ENCODE measurements around the gene PFKP. TPM values are rescaled to one million over a fixed set of nuclear protein-coding genes. Genes with fewer than 3 reads are reported as not detected.

The PFKP gene
- total RNA-seq, 3 donors from 2014 or later: 239 to 271 (median 253) TPM

- Mint-ChIP-seq H3K4me1 (ENCODE audit: low read depth) (peaks cover 66% of the 10 kb centered on the region), H3K4me3 (no peak overlapping the region), H3K9me3 (no peaks in the 10 kb centered on the region), H3K27me3 (ENCODE audit: low read depth) (no peaks in the 10 kb centered on the region), H3K36me3 (ENCODE audit: insufficient read depth) (peaks cover 38% of the 10 kb centered on the region)
- no peak for DNase-seq
- ATAC-seq: no peak
These were observed 24.6 kb downstream of the PFKP start for GRCh38 chr10:3091921-3092320.

- peaks cover 42% of the 10 kb centered on the region for H3K36me3 Mint-ChIP-seq (ENCODE audit: insufficient read depth)
- H3K4me1 Mint-ChIP-seq (ENCODE audit: low read depth): peaks cover 68% of the 10 kb centered on the region
- no peaks in the 10 kb centered on the region for H3K9me3 Mint-ChIP-seq
- ATAC-seq: no peak
- DNase-seq: no peak
- no peak overlapping the region for H3K4me3 Mint-ChIP-seq
- no peaks in the 10 kb centered on the region for H3K27me3 Mint-ChIP-seq (ENCODE audit: low read depth)
These were observed 26.6 kb downstream of the PFKP start for GRCh38 chr10:3093996-3094395.

- Mint-ChIP-seq H3K4me1 (ENCODE audit: low read depth) (peaks cover 72% of the 10 kb centered on the region), H3K4me3 (no peak overlapping the region), H3K36me3 (ENCODE audit: insufficient read depth) (peaks cover 43% of the 10 kb centered on the region), H3K27me3 (ENCODE audit: low read depth) (no peaks in the 10 kb centered on the region), H3K9me3 (no peaks in the 10 kb centered on the region)
- DNase-seq (no peak), ATAC-seq (no peak)
These were observed 27.3 kb downstream of the PFKP start for GRCh38 chr10:3094609-3095036.

GRCh38 chr10:3095373-3096139 lies 28.2 kb downstream of the PFKP start:
- Mint-ChIP-seq H3K27me3 (ENCODE audit: low read depth) (no peaks in the 10 kb centered on the region), H3K36me3 (ENCODE audit: insufficient read depth) (peaks cover 44% of the 10 kb centered on the region), H3K9me3 (no peaks in the 10 kb centered on the region), H3K4me1 (ENCODE audit: low read depth) (peaks cover 67% of the 10 kb centered on the region), H3K4me3 (peak overlapping the region; percentile 37)
- ATAC-seq (peak; percentile 84 to 85), DNase-seq (peak; percentile 49)

GRCh38 chr10:3096149-3096548 lies 28.8 kb downstream of the PFKP start:
- Mint-ChIP-seq H3K4me3 (no peak overlapping the region), H3K9me3 (no peaks in the 10 kb centered on the region), H3K36me3 (ENCODE audit: insufficient read depth) (peaks cover 45% of the 10 kb centered on the region), H3K4me1 (ENCODE audit: low read depth) (peaks cover 61% of the 10 kb centered on the region), H3K27me3 (ENCODE audit: low read depth) (no peaks in the 10 kb centered on the region)
- no peak for DNase-seq
- no peak for ATAC-seq

GRCh38 chr10:3097160-3097559 lies 29.8 kb downstream of the PFKP start:
- Mint-ChIP-seq H3K27me3 (ENCODE audit: low read depth) (no peaks in the 10 kb centered on the region), H3K36me3 (ENCODE audit: insufficient read depth) (peaks cover 44% of the 10 kb centered on the region)

GRCh38 chr10:3098689-3099088 lies 31.3 kb downstream of the PFKP start:
- no peak for DNase-seq
- Mint-ChIP-seq H3K4me1 (ENCODE audit: low read depth) (peaks cover 41% of the 10 kb centered on the region), H3K36me3 (ENCODE audit: insufficient read depth) (peaks cover 48% of the 10 kb centered on the region), H3K9me3 (no peaks in the 10 kb centered on the region), H3K27me3 (ENCODE audit: low read depth) (no peaks in the 10 kb centered on the region), H3K4me3 (no peak overlapping the region)
- no peak for ATAC-seq

More at GRCh38 chr10:3097160-3097559, 29.8 kb downstream of the PFKP start:
- Mint-ChIP-seq H3K4me1 (ENCODE audit: low read depth) (peaks cover 53% of the 10 kb centered on the region), H3K4me3 (no peak overlapping the region), H3K9me3 (no peaks in the 10 kb centered on the region)
- no peak for ATAC-seq
- no peak for DNase-seq

- DNase-seq (no peak), ATAC-seq (no peak)
- Mint-ChIP-seq H3K4me1 (ENCODE audit: low read depth) (peaks cover 33% of the 10 kb centered on the region), H3K27me3 (ENCODE audit: low read depth) (no peaks in the 10 kb centered on the region), H3K36me3 (ENCODE audit: insufficient read depth) (peaks cover 47% of the 10 kb centered on the region), H3K4me3 (no peak overlapping the region), H3K9me3 (no peaks in the 10 kb centered on the region)
These were observed 32.1 kb downstream of the PFKP start for GRCh38 chr10:3099291-3100092.

GRCh38 chr10:3100093-3100792 lies 32.9 kb downstream of the PFKP start:
- Mint-ChIP-seq H3K4me1 (ENCODE audit: low read depth) (peaks cover 26% of the 10 kb centered on the region), H3K4me3 (no peak overlapping the region), H3K9me3 (no peaks in the 10 kb centered on the region), H3K36me3 (ENCODE audit: insufficient read depth) (peaks cover 45% of the 10 kb centered on the region), H3K27me3 (ENCODE audit: low read depth) (no peaks in the 10 kb centered on the region)
- ATAC-seq: no peak
- DNase-seq: no peak

GRCh38 chr10:3100856-3101640 lies 33.7 kb downstream of the PFKP start:
- Mint-ChIP-seq H3K4me3 (no peak overlapping the region), H3K27me3 (ENCODE audit: low read depth) (no peaks in the 10 kb centered on the region), H3K36me3 (ENCODE audit: insufficient read depth) (peaks cover 48% of the 10 kb centered on the region), H3K9me3 (no peaks in the 10 kb centered on the region), H3K4me1 (ENCODE audit: low read depth) (peaks cover 17% of the 10 kb centered on the region)
- DNase-seq (no peak), ATAC-seq (no peak)

GRCh38 chr10:3102720-3103427 lies 35.5 kb downstream of the PFKP start:
- peaks cover 9% of the 10 kb centered on the region for H3K4me1 Mint-ChIP-seq (ENCODE audit: low read depth)
- DNase-seq (no peak), ATAC-seq (no peak)
- H3K4me3 Mint-ChIP-seq: no peak overlapping the region
- H3K9me3 Mint-ChIP-seq: no peaks in the 10 kb centered on the region
- peaks cover 50% of the 10 kb centered on the region for H3K36me3 Mint-ChIP-seq (ENCODE audit: insufficient read depth)
- no peaks in the 10 kb centered on the region for H3K27me3 Mint-ChIP-seq (ENCODE audit: low read depth)

- H3K9me3 Mint-ChIP-seq: no peaks in the 10 kb centered on the region
- H3K36me3 Mint-ChIP-seq (ENCODE audit: insufficient read depth): peaks cover 52% of the 10 kb centered on the region
- no peak overlapping the region for H3K4me3 Mint-ChIP-seq
- H3K27me3 Mint-ChIP-seq (ENCODE audit: low read depth): no peaks in the 10 kb centered on the region
- H3K4me1 Mint-ChIP-seq (ENCODE audit: low read depth): peaks cover 7% of the 10 kb centered on the region
- ATAC-seq: no peak
- no peak for DNase-seq
These were observed 36.3 kb downstream of the PFKP start for GRCh38 chr10:3103646-3104045.

- Mint-ChIP-seq H3K9me3 (no peaks in the 10 kb centered on the region), H3K4me3 (no peak overlapping the region), H3K4me1 (ENCODE audit: low read depth) (peaks cover 4% of the 10 kb centered on the region), H3K27me3 (ENCODE audit: low read depth) (no peaks in the 10 kb centered on the region), H3K36me3 (ENCODE audit: insufficient read depth) (peaks cover 54% of the 10 kb centered on the region)
- DNase-seq (no peak), ATAC-seq (no peak)
These were observed 37.0 kb downstream of the PFKP start for GRCh38 chr10:3104251-3104918.
